Activated CD8-positive, alpha-beta memory T cell treated with anti-CD3 and anti-CD28 coated beads for 24 hours (primary cell): ENCODE data around the gene HP1BP3.
A peak's percentile ranks its signal among the peaks of the same experiment; 100 is the strongest.

Experiments used
- DNase-seq: peaks from one replicate; pipeline ENCODE4 v3.0.0-alpha.2; 2020

The HP1BP3 gene

DNA sequence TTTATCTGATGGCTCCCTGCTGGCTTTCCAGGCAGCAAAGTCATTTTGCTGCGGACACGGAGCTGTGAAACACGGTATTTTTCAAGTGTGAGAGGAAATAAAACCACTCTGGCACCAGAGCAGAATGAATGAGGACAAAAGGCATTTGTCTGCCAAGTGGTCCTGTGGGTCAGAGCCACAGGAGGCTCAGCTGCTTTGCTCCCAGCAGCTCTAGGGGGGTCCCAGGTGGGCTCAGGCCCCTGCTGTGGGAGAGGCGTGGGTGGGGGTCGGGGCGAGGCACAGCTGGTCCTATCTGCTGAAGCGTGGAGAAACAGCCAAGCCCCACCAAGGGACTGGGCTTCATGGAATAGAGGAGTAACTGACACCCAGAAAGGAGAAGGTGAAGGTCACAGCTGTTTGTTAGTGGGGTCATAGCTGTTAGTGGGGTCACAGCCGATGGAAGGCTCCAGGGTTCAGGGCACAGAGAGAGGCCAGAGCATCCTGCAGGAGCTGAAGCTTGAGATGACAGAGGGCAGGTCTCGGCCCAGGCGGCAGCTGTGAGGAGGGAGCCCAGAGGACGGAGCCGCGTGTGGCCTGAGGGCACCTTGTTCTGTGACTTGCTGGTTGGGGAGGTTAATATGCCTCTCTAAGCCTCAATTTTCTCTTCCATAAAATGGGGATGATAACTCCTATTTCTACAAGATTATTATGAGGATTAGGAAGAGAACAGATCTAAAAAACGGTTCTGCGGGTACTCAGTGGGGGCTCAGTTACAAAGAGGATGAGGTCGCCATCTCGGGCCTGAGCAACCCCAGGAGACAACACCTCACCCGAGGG lies 76.4 kb downstream of the HP1BP3 start:
- DNase-seq, result no peak

DNA sequence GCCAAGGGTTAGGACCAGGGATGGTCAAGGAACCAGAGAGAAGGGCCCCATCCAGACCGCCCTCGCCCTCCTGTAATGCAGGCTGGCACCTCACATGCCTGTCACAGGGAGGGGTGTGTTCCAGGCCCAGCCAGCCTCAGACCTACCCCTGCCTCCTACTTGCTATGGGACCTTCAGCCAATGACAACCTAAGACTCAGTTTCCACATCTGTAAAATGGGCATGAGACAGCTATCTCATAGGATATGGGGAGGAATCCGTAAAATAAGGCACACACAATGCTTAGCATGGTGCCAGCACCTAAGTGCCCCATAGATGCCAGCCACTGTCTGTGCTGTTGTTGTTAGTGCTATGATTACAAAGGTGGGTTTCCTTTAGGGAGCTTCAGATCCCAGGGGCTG lies 77.2 kb downstream of the HP1BP3 start:
- DNase-seq, result no peak

DNA sequence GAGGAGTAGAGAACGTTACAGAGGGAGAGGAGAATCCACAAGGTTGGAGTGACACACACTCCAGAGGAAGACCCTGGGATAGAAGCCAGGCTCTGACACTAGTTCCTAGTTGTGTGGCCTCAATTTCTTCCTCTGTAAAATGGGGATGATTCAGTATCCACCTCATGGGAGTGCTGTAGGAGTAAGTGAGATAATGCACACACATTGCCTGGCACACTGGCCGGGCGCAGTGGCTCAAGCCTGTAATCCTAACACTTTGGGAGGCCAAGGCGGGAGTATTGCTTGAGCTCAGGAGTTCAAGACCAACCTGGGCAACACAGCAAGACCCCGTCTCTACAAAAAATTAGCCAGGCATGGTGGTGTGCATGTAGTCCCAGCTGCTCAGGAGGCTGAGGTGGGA lies 78.2 kb downstream of the HP1BP3 start:
- DNase-seq, result no peak

DNA sequence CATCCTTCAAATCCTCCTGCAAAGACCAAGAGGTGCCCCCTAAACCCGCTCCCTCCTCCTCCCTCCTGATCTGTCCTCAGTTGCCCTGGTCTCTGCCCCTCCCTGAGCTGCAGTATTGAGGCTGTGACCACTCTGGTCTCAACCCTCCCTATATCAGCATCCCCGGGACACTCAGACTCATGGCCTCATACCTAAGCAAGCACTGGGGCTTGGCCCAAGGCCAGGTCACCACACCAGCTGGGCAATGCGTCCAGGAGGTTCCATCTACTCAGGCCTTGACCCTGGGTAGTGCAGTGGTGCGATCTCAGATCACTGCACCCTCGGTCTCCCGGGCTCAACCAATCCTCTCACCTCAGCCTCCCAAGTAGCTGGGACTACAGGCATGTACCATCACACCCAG lies 79.0 kb downstream of the HP1BP3 start:
- DNase-seq, result no peak

DNA sequence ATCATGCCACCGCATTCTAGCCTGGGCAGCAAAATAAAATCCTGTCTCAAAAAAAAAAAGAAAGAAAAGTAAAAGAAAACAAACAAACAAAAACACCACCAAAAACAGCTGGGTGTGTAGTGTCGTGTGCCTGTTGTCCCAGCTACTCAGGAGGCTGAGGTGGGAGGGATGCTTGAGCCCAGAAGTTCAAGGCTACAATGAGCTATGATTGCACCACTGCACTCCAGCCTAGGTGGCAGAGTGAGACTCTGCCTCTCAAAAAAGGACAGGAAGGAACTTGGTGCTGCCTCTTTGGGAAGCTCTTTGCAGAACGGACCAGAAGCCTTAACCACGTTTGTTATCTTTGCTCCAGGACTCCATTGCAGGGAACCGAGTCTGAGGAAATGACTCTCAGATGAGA lies 80.3 kb downstream of the HP1BP3 start:
- no peak for DNase-seq

DNA sequence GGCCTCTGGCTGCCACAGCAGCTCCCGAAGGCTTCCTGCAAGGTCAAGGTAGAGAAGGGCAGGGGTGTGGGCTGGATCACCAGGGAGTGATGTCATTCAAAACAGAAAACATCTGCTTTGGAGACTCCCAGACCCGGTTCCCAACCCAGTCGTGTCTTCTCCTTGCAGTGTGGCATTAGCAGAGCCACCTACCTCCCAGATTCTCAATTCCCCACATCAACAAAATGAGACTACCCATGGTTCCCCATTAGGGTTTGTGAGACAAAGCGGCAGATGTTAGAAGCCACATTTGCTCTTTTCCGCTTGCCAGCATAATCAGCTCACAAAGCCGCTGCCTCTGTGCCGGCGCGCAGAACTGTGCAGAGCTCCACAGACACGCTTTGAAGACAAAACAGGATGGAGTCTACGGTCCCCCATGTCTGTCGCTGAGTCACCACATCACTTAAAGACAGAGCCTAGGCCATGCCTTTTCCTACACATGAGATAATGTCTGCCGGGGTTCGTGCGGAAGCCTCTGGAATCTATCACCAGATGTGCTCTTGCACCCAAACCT lies 81.8 kb downstream of the HP1BP3 start:
- no peak for DNase-seq

DNA sequence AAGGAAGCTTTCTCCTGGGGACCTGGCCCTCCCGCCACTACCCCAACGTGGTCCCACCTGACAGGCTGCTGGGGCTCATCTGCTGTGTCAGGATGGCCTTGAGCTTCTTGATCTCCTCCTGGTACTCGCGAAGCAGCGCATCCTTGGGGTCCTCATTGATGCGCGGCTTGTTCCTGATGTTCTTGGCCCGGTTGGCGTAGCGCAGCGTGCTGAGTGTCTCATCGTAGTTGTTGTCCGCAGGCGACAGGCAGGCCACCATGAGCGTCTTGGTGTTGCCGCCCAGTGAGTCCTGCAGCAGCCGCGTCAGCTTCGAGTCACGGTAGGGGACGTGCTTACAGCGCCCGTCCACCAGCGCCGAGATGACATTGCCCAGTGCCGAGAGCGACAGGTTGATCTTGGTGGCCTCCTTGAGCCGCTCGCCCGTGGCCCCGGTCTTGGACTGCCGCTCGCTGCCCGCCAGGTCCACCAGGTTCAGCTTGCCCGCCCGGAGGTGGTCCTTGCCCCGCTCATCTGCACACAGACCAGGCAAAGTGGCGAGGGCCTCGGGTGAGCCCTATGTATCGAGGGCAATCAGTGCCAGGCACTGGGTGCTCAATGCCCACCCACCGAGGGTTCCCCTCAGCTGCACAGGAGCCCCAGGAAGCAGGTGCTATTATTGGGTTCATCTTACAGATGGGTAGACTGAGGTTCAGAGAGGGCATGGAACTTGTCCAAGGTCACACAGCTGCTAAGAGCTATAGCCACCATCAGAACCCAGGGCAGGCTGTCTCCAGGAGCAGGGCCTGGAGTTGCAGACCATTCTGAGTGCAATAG lies 82.5 kb downstream of the HP1BP3 start:
- no peak for DNase-seq

DNA sequence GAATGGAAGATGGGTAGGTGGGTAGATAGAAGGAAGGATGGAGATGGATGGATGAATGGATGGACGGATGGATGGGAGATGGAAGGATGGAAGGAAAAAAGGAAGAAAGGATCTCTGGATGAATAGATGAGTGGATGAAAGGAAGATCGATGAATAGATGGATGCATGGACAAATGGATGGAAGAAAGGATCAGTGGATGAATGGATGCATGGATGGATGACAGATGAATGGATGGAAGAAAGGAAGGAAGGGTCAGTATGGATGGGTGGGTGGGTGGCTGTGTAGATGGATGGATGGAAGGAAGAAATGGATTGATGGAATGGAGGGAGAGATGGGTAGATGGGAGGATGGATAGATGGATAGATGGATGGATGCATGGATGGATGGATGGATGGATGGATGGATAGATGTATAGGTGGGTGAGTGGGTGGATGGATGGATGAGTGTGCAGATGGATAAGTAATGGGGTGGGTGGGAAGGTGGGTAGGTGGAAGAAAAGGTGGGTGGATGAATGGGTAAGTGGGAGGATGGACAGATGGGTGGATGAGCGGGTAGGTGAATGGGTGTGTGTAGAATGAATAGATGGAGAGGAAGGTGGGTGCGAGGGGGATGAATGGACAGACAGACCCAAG lies 83.9 kb downstream of the HP1BP3 start:
- DNase-seq, result no peak

DNA sequence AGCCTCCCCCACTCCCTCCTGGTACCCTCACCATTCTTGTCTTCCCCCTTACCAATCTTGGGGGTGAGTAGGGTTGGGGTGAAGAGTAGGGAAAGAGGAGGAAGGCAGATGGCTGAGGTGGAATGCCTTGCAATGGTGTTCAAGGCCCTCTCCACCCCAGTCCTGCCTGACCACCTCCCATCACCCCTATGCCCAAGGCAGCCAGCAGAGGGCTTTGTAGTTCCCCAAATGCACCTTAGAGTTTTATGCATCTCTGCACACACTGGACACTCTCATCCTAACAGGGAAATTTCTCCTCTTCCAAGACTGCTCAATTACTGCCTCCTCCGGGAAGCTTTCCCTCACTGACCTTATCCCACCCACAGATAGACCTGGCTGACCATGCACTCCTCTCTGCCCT lies 84.7 kb downstream of the HP1BP3 start:
- no peak for DNase-seq

DNA sequence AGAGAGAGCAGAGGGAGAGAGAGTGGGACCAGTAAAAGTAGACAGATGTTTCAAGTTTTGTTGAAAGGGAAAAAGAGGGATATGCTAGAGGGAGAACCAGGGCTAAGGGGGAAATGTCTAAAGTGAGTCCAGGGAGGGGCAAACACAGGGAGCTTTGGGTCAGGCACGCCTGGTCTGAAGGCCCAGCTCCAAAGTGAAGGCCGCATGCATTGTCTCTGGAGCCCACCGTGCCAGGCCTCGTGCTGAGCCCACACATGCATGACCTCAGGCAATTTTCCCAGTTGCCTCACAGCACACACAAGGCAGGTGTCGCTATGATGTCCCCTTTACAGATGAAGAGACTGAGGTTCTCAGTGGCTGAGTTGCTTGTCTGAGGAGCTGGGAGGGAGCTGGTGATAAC lies 85.3 kb downstream of the HP1BP3 start:
- DNase-seq, result no peak

DNA sequence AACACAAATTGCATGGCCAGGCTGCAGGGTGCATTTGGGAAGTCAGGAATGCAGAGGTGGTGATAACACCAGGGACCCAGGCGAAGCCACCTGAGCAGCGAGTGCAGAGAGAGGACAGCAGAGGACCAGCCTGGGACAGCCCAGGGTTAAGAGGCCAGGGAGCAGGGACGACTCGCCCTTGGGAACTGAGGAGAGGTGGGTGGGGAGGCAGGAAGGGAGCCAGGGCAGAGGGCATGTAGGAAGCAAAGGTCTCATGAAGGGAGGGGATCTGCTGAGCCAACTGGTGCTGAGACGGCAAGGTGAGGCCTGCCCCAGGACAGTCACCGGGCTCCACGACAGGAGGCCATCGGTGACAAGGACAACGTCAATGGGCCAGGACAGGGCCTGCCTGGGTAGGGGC lies 85.7 kb downstream of the HP1BP3 start:
- DNase-seq, result no peak

DNA sequence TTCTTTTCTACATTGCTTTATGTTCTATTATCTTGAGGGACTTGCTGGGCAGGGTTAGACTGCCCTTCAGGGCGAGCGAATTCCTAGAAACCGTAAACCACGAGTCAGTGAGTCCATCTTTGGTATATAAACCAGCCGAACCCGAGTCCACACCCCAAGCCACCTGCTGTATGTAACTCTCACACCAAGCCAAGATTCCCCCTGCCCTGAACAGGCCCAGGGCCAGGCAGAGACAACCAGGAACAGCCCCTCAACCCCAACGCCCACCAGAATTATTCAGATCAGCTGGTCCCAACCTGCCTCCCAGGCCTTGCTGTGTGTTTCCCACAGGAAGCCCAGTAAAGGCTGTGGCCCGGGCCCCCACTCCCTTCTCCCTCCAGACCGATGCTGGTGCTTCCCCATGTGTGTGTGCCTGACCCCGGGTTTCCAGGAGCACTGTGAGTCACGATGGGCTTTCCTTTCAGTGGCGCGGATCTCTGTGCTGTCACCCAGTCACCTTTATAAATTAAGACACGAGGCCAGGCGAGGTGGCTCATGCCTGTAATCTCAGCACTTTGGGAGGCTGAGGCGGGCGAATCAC lies 86.4 kb downstream of the HP1BP3 start:
- no peak for DNase-seq

DNA sequence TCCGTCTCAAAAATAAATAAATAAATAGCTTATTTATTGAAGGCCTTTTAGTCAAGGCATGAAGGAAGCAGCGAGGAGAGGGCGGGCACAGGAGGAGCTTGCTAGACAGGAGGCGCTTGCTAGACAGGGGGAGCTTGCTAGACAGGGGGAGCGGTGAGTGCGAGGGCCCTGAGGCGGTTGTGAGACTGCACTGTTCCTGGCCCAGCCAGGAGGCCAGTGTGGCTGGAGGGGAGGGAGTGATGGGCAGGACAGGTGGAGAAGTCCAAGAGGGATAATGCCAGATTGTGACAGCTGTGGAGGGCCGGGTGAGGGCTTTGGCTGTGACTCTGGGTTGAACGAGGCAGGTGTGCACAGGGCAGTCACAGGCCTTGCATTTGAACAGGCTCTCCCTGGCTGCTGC lies 87.5 kb downstream of the HP1BP3 start:
- DNase-seq, result no peak

DNA sequence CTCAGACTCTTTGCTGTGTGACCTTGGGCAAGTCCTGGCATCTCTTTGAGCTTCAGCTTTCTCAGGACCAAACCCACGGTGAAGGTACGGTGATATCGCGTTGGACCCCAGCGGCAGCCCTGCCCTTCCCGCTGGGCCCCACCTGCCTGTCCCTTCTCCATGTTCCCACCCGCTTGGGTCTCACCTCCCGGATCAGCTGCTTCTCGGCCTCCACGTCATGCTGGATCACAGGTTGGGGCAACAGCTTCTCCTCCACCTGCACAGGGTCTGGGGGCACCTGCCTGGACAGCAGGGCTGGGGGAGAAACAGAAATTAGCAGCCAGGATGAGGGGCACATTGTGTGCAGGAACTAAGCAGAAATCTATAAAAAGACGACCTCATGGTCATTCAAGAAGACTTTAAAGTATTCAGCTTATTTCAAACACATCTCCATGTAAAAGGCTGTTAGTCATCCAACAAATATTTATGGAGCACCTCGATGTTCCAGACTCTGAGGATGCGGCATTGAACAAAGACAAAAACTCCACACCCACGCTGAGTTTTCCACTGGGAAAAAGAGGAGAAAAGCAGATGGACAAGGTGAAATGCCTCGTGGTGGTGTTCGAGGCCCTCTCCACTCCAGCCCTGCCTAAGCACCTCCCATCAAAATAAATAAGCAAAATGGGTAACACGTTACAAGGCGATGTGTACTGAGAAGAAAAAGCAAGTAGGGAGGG lies 88.8 kb downstream of the HP1BP3 start:
- DNase-seq, result no peak

DNA sequence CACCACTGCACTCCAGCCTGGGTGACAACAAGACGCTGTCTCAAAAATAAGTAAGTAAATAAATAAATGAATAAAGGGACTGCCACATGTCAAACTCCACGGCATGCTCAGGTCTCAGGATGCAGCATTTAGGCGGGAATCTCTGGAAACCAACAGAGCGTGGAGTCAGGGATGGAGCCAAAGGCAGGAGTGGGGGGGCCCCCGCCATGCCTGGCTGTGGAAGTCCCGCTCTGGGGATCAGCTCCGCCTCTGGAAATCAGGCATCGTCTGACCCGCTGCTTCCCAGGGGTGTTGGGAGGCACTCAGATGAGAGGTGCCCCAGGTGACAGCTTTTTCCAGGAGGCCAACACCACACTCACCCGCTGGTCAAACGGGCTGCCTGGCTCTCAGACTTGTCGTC lies 89.5 kb downstream of the HP1BP3 start:
- DNase-seq, result no peak

DNA sequence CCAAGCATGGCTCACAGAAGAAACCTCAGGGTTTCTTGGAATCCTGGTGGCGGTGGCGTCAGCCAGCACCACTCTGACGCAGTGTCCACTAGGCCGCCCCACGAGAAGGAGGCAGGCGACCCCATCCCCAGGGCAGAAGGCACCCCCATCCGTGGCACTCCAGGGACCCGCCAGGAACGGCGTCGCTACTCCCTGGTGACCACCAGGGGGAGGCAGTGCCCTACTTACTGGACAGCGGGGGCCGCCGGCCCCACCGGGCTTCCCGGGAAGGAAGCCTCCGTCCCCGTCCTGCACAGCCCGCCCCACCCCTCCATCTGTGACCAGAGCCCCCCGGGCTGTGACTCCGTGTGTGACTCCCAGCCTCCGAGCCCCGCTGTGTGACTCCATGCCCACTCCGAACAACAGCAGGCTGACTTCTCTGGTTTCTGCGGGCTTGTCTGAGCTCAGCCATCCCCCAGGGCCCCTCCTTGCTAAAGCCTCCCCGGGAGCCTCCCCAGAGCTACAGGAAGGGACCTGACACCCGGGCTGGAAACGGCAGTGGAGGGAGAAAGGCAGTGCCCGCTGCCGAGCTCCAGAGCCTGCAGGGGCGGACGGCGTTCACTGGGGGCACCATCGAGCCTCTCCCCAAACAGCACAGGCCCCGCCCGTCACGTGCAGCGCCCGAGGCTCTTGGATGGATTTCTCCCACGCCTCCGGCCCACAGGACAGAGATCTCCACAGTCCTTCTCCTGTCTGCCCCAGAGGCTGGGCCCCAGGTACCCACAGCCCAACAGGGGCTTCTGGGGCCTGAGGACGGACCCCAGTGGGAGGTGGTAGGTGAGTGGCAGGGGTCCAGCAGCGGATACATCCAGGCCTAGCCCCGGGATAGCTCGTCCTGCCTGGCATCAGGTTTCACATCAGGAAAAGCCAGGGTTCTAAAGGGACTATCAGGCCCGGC lies 90.4 kb downstream of the HP1BP3 start:
- DNase-seq, result peak; percentile 90

DNA sequence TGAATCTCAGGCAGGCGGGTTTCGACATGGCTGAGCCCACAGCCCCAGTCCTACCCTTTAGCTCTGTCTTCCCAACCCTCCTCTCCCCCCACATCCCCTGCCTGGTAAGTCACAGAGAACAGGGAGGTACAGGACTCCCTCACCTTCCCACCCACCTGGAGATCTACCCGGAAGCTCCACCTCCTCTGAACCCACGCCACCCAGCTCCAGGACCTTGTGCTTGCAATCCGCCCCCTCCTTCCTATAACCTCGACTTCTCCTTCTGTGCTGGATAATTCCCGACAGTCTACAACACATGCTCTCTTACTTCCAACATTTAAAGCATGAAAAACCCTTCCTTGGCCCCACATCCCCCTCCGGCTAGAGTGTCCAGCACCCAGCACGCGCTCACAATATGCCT lies 91.6 kb downstream of the HP1BP3 start:
- DNase-seq, result no peak

DNA sequence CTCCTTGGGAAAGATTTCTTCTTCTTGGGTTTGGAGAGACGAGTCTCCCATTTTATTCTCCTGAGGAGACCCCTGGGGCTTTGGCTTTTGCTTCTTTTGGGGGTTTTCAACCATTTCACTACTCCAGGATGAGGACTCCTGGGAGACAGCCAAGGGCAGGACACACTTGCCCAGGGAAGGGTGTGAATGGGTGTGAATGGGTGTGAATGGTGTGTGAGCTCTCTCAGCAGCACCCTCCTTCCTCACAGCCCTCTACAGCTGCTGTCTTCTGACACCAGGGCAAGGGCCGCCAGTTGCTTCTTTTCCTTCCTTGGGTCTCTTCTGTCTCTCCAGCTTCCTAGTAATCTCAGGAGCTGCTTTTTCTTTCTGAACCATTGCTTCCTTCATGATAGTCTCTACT lies 93.5 kb downstream of the HP1BP3 start:
- DNase-seq, result no peak
